Thymus (tissue), 11 donors: ENCODE measurements around the gene SH3RF3. TPM values are rescaled to one million over a fixed set of nuclear protein-coding genes. Genes with fewer than 3 reads are reported as not detected.
A peak's percentile ranks its signal among the peaks of the same experiment; 100 is the strongest.

Experiments used
- DNase-seq, 9 donors: peaks; one replicate each; pipeline ENCODE4 v3.0.0-alpha.2; 2013; ENCODE audit warnings: low spot score in 9 of 9, low read depth in 6 of 9, missing footprints in 1 of 9
- H3K27ac ChIP-seq, 2 donors: one replicate each; pipeline ENCODE4 v1.5.1; 2013; ENCODE audit warnings: control low read depth in 1 of 2, low read depth in 1 of 2, low read length in 1 of 2, mild to moderate bottlenecking in 1 of 2, moderate library complexity in 1 of 2
- H3K27me3 ChIP-seq, 2 donors: one replicate each; pipeline ENCODE4 v1.5.1; 2013; ENCODE audit warnings: low read length in 1 of 2; ENCODE audit not compliant: control insufficient read depth in 2 of 2, insufficient read depth in 1 of 2
- H3K36me3 ChIP-seq, 2 donors: one replicate each; pipeline ENCODE4 v1.5.1; 2013; ENCODE audit warnings: low read length in 1 of 2, mild to moderate bottlenecking in 1 of 2, moderate library complexity in 1 of 2; ENCODE audit not compliant: control insufficient read depth in 2 of 2, insufficient read depth in 2 of 2
- H3K4me1 ChIP-seq, 2 donors: one replicate each; pipeline ENCODE4 v1.5.1; 2013; ENCODE audit warnings: low read length in 2 of 2; ENCODE audit not compliant: control insufficient read depth in 2 of 2, insufficient read depth in 2 of 2
- H3K4me3 ChIP-seq, 2 donors: one replicate each; pipeline ENCODE4 v1.5.1; 2013; ENCODE audit warnings: low read length in 2 of 2, control low read depth in 1 of 2, mild to moderate bottlenecking in 1 of 2
- H3K9me3 ChIP-seq, 2 donors: one replicate each; pipeline ENCODE4 v1.5.1; 2013; ENCODE audit warnings: low read length in 1 of 2, mild to moderate bottlenecking in 1 of 2; ENCODE audit not compliant: control insufficient read depth in 2 of 2, insufficient read depth in 1 of 2
- WGBS: extraction: QIAGEN DNeasy Blood & Tissue Kit; methylation state at CpG from one replicate; pipeline ENCODE4 v1.1.7; 2013; 5-methylcytosine and 5-hydroxymethylcytosine counted together
- polyA plus RNA-seq: library from polyadenylated mRNA; stranded (reverse); fragments of 200-250 nt; gene quantifications from one replicate; pipeline ENCODE4 v1.2.3, GENCODE V29; 2013
- total RNA-seq: library from RNA; stranded (reverse); fragments of 120-200 nt; gene quantifications from one replicate; pipeline ENCODE4 v1.2.4, GENCODE V29; 2013
- donor health status: healthy.

SH3RF3 gene
- total and polyA plus RNA-seq, 2 donors, result 3.2 to 8.2 TPM

DNA sequence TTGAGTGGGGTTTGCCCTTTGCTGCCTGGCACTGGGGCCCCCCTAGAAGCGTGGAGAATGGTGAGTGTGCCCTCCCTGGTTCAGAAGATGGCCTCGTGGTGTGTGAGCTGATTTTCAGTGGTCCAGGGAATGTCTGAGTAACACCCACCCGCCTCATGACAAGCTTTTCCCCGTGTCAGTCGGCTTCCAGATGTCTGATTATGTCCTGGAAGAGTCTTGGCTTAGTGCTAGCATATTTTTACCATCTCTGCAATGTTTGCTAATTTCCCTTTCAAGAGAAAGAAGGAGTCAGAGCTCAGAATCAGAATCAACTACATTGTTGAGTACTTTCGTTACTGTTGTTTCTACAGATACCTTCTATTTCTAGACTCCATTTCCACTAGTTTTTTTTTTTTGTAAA is 270.1 kb downstream of the SH3RF3 start:
- H3K27ac ChIP-seq, result no peak overlapping the region
- no peaks in the 10 kb centered on the region for H3K9me3 ChIP-seq
- no peaks in the 10 kb centered on the region for H3K36me3 ChIP-seq
- no peak for DNase-seq
- H3K27me3 ChIP-seq, result peaks cover 0 to 6% of the 10 kb centered on the region in 2 donors
- WGBS, result 91% methylated on average over 6 of the region's 6 CpGs
- peaks cover 16% of the 10 kb centered on the region in 2 donors for H3K4me1 ChIP-seq
- H3K4me3 ChIP-seq, result no peak overlapping the region

DNA sequence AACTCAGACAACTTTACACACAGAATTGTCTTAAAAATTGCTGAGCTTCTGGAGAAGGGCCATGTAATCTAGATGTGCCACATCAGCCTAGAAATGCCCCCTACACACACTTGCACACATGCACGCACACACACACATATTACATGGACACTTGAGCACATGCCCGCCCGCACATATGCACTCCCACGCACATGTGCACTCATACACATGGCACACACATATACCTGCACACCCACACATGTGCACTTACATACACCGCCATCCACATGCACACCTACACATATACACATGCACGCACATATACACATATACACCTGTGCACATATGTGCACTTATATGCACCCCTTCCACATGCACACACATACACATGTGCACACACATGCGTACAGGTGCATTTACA is 271.1 kb downstream of the SH3RF3 start:
- Histone ChIP-seq H3K27me3 (peaks cover 0 to 6% of the 10 kb centered on the region in 2 donors), H3K9me3 (no peaks in the 10 kb centered on the region), H3K27ac (no peak overlapping the region), H3K4me1 (peaks cover 16% of the 10 kb centered on the region in 2 donors), H3K4me3 (no peak overlapping the region), H3K36me3 (no peaks in the 10 kb centered on the region)
- WGBS, result 97% methylated on average over 7 of the region's 7 CpGs
- no peak for DNase-seq

DNA sequence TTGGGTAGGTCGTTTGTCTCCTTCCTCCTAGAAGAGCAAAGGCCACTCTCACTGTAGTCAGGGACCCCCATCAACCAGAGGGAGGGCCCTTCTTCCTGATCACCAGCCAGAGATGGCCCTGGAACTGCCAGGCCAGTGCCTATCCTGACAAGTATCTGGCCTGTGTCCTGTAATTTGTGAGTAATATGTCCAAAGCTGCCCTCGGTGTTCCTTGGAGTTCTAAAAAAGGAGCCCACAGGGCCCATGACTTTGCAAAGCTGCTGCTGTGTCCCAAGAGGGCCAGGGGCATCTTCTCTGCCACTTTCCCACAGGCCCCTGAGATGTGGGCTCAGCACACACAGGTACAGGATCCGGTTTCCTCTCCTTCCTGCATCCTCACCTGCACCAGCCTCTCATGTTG is 272.4 kb downstream of the SH3RF3 start:
- DNase-seq, result no peak
- Histone ChIP-seq H3K27ac (no peak overlapping the region), H3K4me1 (peaks cover 10% of the 10 kb centered on the region in 2 donors), H3K36me3 (no peaks in the 10 kb centered on the region), H3K9me3 (no peaks in the 10 kb centered on the region), H3K4me3 (no peak overlapping the region), H3K27me3 (peaks cover 0 to 6% of the 10 kb centered on the region in 2 donors)
- WGBS, result 90% methylated on average over 3 of the region's 3 CpGs

DNA sequence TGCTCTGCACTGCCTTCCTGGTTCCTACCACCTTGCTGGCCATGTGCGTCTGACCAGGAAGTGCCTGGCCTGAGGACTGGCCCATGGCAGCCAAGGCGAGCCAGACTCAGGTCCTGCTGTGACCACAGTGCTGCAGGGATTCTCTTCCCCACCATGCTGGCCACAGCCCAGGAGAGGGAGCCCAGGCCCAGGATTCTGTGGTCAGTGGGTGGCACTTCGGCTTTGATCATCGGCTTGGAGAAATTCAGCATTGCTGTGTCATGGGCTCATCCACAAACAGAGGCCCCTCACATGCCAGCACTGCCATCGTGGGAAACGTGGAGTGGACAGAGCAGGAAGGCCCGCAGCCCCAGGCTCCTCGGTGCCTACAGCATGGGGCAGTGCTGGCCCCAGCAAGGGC is 273.2 kb downstream of the SH3RF3 start:
- Histone ChIP-seq H3K4me3 (no peak overlapping the region), H3K36me3 (no peaks in the 10 kb centered on the region), H3K4me1 (peaks cover 4 to 7% of the 10 kb centered on the region in 2 donors), H3K27me3 (peaks cover 0 to 6% of the 10 kb centered on the region in 2 donors), H3K27ac (no peak overlapping the region), H3K9me3 (no peaks in the 10 kb centered on the region)
- no peak for DNase-seq
- WGBS, result 95% methylated on average over 8 of the region's 8 CpGs

DNA sequence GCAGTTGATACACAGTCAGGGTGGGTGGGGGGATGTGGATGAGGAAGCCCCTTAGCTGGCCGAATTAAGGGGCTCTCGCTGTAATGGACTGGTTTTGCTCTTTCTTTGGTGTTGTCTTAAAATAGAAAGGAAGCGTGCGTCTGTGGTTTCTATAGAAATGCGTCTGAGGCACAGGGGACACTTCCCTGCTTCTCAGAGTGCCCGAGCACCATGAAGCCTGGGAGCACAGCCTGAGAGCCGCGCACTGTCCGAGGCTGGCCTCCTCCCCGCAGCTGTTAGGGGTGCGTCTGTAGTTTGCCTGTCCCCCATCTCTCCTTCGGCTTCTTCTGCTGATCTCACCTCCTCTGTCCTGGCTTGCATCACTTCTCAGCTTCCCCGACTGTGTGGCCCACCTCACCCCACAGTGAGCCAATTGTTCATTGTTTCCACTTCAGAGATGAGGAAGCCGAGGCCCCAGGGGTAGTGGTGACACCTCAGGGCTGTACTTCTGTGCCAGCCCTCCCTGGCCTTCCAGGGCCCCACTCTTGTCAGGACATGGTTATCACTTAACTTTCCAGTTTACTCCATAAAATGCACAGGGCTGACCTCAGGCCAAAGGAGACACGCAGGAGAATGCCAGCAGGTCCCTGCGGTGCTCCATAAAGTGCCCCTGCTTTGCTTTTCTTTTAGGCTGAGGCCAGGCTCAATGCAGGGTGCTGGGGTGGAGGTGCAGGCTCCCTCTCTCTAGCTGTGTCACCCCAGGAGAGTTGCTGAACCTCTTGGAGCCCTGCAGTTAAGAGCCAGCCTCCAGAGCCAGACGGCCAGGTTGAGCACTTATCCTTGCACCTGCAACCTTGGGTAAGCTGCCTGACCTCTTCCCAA is 274.2 kb downstream of the SH3RF3 start:
- Histone ChIP-seq H3K27me3 (peaks cover 0 to 6% of the 10 kb centered on the region in 2 donors), H3K9me3 (no peaks in the 10 kb centered on the region), H3K27ac (no peak overlapping the region), H3K4me1 (peaks cover 0 to 6% of the 10 kb centered on the region in 2 donors), H3K4me3 (no peak overlapping the region), H3K36me3 (no peaks in the 10 kb centered on the region)
- no peak for DNase-seq
- 34% methylated on average over 17 of the region's 17 CpGs for WGBS

DNA sequence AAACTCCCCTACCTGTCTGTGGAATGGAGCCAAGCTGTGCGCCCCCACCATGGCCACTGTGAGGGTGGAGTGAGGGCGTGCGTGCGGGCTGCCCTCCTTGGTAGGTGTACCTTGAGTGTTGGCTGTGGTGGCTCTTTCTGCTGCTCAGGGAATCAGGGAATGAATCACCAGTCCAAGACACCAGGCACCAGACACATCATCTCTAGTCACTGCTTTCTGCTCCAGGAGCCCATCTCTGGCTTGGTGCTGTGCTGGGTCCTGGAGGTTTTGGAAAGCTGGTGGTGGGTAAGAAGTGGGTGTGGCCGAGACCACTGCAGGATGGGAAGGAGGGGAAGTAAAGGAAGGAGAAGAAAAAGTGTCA is 274.8 kb downstream of the SH3RF3 start:
- H3K4me3 ChIP-seq, result no peak overlapping the region
- DNase-seq, result no peak
- no peaks in the 10 kb centered on the region for H3K36me3 ChIP-seq
- peaks cover 0 to 5% of the 10 kb centered on the region in 2 donors for H3K27me3 ChIP-seq
- peaks cover 0 to 6% of the 10 kb centered on the region in 2 donors for H3K4me1 ChIP-seq
- no peaks in the 10 kb centered on the region for H3K9me3 ChIP-seq
- WGBS, result 96% methylated on average over 5 of the region's 5 CpGs
- no peak overlapping the region for H3K27ac ChIP-seq

DNA sequence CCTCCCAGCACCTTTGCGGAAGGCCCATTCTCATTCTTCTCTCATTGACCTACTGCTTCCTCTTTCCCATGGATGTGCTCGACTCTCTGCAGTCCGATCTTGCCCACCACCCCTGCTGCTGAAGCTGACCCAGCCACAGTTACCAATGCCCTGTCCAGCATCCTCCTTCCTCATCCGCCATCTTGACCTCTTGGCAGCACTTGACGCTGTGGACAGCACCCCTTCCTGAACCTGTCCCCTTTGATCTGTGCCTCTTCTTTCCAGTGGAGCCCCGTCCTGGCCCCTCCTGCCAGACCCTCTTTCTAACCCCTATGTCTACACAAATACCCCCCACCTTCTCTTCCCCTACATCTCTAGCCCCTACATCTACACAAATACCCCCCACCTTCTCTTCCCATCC is 275.7 kb downstream of the SH3RF3 start:
- H3K4me3 ChIP-seq, result no peak overlapping the region
- no peaks in the 10 kb centered on the region for H3K9me3 ChIP-seq
- H3K36me3 ChIP-seq, result no peaks in the 10 kb centered on the region
- H3K27ac ChIP-seq, result no peak overlapping the region
- peaks cover 0 to 6% of the 10 kb centered on the region in 2 donors for H3K4me1 ChIP-seq
- peaks cover 0 to 5% of the 10 kb centered on the region in 2 donors for H3K27me3 ChIP-seq
- 93% methylated on average over 6 of the region's 6 CpGs for WGBS
- DNase-seq, result no peak

DNA sequence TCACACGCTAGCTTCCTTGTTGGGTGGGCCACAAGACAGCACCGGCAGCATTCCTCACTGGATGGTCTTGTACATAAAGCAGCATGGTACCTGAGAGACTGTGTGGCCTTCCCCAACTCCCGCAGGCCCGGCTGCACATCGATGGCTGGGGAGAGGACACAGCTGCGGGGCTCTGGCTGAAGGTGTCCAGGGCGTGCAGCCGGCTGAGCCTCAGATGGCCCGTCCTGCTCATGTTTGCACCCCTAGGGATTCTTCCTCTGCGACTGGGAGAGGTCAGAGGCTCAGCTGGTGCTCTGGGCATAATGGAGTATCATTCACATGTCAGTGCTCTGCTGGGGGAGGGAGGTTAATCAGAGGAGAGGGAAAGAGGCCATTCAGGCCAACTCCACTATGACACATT is 276.9 kb downstream of the SH3RF3 start:
- Histone ChIP-seq H3K9me3 (no peaks in the 10 kb centered on the region), H3K4me3 (no peak overlapping the region), H3K36me3 (no peaks in the 10 kb centered on the region), H3K4me1 (peaks cover 0 to 6% of the 10 kb centered on the region in 2 donors), H3K27ac (peak overlapping the region in 1 of 2 donors; percentile 26), H3K27me3 (peaks cover 0 to 5% of the 10 kb centered on the region in 2 donors)
- no peak for DNase-seq
- WGBS, result 97% methylated on average over 10 of the region's 10 CpGs

DNA sequence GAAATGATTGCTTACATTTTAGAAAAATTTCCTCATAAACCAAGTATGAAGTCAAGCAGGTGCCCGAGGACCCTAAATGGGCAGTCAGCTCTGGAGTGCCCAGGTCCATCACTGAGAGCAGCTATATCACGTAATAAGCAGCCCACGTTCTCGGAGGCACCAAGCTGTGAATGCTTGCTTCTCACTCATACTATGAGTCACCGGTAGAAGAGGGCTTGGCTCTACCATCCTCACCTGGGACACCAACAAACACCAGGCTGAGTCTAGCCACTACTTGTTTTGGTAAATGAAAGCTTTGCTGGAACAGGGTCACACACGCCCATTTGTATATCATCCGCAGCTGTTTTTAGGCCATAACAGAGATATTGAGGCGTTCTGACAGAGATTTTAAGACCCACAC is 277.3 kb downstream of the SH3RF3 start:
- no peak overlapping the region for H3K27ac ChIP-seq
- 94% methylated on average over 8 of the region's 8 CpGs for WGBS
- peaks cover 0 to 6% of the 10 kb centered on the region in 2 donors for H3K4me1 ChIP-seq
- H3K4me3 ChIP-seq, result no peak overlapping the region
- no peak for DNase-seq
- no peaks in the 10 kb centered on the region for H3K36me3 ChIP-seq
- peaks cover 0 to 5% of the 10 kb centered on the region in 2 donors for H3K27me3 ChIP-seq
- no peaks in the 10 kb centered on the region for H3K9me3 ChIP-seq
